Measurements from ENCODE around the gene FNIP2. TPM values are rescaled to one million over a fixed set of nuclear protein-coding genes. Genes with fewer than 3 reads are reported as not detected.
"Not testable (repeated sequence)": the region's sequence is repeated elsewhere in the genome, so short reads cannot be mapped to it uniquely, and the experiment has no call there.

The FNIP2 gene
- total RNA-seq, 1 donor from 2014 or later = 36.5 TPM

GRCh38 chr4:158875026-158875425 is 106.2 kb downstream of the FNIP2 start:
- TF ChIP-seq CTCF (conservative IDR thresholded peaks at IDR 0.05) = no peak
- H3K27me3 Mint-ChIP-seq = no peaks in the 10 kb centered on the region
- H3K4me1 Mint-ChIP-seq (ENCODE audit: unreplicated experiment) = peaks cover 55% of the 10 kb centered on the region
- H3K36me3 Mint-ChIP-seq = peaks cover 36% of the 10 kb centered on the region
- no peak for DNase-seq (ENCODE audit: extremely low spot score, unreplicated experiment)
- no peaks in the 10 kb centered on the region for H3K9me3 Mint-ChIP-seq
- no peak overlapping the region for H3K27ac Mint-ChIP-seq
- H3K4me3 Mint-ChIP-seq = no peak overlapping the region

DNA sequence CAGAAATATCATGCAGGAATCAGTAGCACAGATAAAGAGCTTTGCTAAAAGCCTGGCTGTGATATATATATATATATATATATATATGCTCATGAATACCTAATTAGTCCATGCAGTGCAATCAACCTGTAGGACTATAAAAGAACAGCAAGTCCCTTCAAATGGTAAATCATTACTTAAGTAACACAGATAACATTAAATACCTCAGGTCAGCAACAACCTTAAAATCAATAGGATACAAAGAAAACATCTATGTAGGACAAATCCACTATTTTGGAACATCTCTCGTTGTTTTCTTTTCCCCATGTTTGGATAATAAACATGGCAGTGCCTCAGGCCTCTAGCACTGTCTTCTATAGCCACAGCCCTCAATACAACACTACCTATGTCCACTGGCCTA is 106.6 kb downstream of the FNIP2 start:
- Mint-ChIP-seq H3K4me3 (no peak overlapping the region), H3K27me3 (no peaks in the 10 kb centered on the region), H3K9me3 (no peaks in the 10 kb centered on the region), H3K27ac (no peak overlapping the region), H3K4me1 (ENCODE audit: unreplicated experiment) (peaks cover 50% of the 10 kb centered on the region), H3K36me3 (peaks cover 36% of the 10 kb centered on the region)
- TF ChIP-seq CTCF (conservative IDR thresholded peaks at IDR 0.05) = no peak
- DNase-seq (ENCODE audit: extremely low spot score, unreplicated experiment) = no peak

DNA sequence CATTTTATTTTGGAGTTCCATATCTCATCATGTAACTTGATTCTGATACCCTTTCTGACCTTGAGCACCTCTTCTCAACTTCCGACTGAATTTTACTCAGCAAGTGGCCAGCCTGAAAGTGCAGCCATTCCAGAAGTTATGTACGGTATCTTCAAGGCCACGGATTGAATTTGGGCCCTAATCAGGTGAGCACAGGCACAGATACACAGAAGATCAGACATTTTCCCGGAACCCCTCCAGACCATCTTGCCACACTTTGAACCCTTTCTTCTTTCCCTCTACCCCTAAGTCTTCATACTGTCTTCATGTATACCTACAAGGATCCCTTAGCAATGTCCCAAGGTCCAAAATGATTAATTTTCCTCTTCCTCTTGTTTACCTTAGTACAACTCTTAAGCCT is 108.2 kb downstream of the FNIP2 start:
- Mint-ChIP-seq H3K27ac (no peak overlapping the region), H3K36me3 (peaks cover 33% of the 10 kb centered on the region)
- TF ChIP-seq CTCF (conservative IDR thresholded peaks at IDR 0.05) = no peak

DNA sequence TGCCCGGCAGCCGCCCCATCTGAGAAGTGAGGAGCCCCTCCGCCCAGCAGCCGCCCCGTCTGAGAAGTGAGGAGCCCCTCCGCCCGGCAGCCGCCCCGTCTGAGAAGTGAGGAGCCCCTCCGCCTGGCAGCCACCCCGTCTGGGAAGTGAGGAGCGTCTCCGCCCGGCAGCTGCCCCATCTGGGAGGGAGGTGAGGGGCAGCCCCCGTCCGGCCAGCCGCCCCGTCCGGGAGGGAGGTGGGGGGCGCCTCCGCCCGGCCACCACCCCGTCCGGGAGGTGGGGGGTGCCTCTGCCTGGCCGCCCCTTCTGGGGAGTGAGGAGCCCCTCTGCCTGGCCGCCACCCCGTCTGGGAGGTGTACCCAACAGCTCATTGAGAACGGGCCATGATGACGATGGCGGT is 113.3 kb downstream of the FNIP2 start:
- H3K27ac Mint-ChIP-seq; DNase-seq (ENCODE audit: extremely low spot score, unreplicated experiment); H3K27me3 Mint-ChIP-seq; H3K4me3 Mint-ChIP-seq; H3K9me3 Mint-ChIP-seq: not testable (repeated sequence)
- Mint-ChIP-seq H3K36me3 (peaks cover 32% of the 10 kb centered on the region), H3K4me1 (ENCODE audit: unreplicated experiment) (peaks cover 11% of the 10 kb centered on the region)

More for the DNA sequence above, 108.2 kb downstream of the FNIP2 start:
- Mint-ChIP-seq H3K4me3 (no peak overlapping the region), H3K9me3 (no peaks in the 10 kb centered on the region), H3K4me1 (ENCODE audit: unreplicated experiment) (peaks cover 37% of the 10 kb centered on the region), H3K27me3 (no peaks in the 10 kb centered on the region)
- no peak for DNase-seq (ENCODE audit: extremely low spot score, unreplicated experiment)

DNA sequence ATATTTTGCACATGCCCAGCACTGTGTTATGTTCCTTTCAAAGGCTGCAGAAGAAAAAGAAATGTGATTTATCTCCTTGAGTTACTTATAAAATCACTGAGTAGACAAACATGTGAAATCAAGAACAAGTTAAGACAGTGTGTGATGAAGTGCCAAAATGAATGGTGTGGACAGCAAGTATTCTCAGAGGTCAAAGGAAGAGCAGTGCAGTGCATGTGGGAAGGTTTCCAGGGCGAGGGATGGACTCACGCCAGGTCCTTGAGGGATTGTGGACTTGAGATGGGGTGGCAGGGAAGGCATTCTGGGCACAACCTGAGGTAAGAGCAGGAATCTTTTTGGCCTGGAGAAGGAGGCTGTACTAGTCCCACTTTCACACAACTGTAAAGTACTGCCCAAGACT is 115.5 kb downstream of the FNIP2 start:
- no peak for TF ChIP-seq CTCF (conservative IDR thresholded peaks at IDR 0.05)
- H3K27me3 Mint-ChIP-seq = no peaks in the 10 kb centered on the region
- DNase-seq (ENCODE audit: extremely low spot score, unreplicated experiment) = no peak
- peaks cover 22% of the 10 kb centered on the region for H3K36me3 Mint-ChIP-seq
- H3K27ac Mint-ChIP-seq = no peak overlapping the region
- no peak overlapping the region for H3K4me3 Mint-ChIP-seq
- no peaks in the 10 kb centered on the region for H3K4me1 Mint-ChIP-seq (ENCODE audit: unreplicated experiment)
- H3K9me3 Mint-ChIP-seq = peaks cover 6% of the 10 kb centered on the region

DNA sequence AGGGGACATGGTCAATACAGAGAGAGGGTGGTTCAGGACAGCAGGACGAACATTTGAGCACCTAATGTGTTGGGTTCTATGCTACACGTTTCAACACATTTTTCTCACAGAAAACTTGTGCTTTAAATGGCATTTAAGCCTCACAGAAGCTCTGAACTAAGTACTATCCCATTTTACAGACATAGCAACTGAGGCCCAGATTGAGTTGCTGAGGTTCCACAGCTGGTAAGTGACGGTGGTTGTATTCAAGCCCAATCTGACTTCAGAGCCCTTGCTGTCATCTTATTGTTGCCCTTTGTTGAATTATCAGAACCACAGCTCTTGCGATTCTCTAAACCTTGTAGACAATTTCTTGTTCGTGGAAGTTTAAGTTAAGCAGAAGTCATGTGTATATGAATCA is 116.7 kb downstream of the FNIP2 start:
- no peak for DNase-seq (ENCODE audit: extremely low spot score, unreplicated experiment)
- H3K9me3 Mint-ChIP-seq = peaks cover 6% of the 10 kb centered on the region
- H3K4me3 Mint-ChIP-seq = no peak overlapping the region
- no peaks in the 10 kb centered on the region for H3K27me3 Mint-ChIP-seq
- TF ChIP-seq CTCF (conservative IDR thresholded peaks at IDR 0.05) = no peak
- peaks cover 26% of the 10 kb centered on the region for H3K36me3 Mint-ChIP-seq
- H3K4me1 Mint-ChIP-seq (ENCODE audit: unreplicated experiment) = no peaks in the 10 kb centered on the region
- H3K27ac Mint-ChIP-seq = no peak overlapping the region

Data from type B pancreatic cell (in vitro differentiated cells).